Measurements from ENCODE around the gene NUAK1.
"Not testable (repeated sequence)": the region's sequence is repeated elsewhere in the genome, so short reads cannot be mapped to it uniquely, and the experiment has no call there.

Gene NUAK1

GRCh38 chr12:106020736-106021135 lies 118.0 kb downstream of the NUAK1 start:
- FAIRE-seq (no peak), DNase-seq (ENCODE audit: insufficient read length, low spot score) (no peak)
- TF ChIP-seq CTCF (IDR thresholded peaks at IDR 0.05; ENCODE audit: insufficient read depth, missing control alignments) = no peak

GRCh38 chr12:106019144-106019543 lies 119.6 kb downstream of the NUAK1 start:
- no peak for TF ChIP-seq CTCF (IDR thresholded peaks at IDR 0.05; ENCODE audit: insufficient read depth, missing control alignments)
- DNase-seq (ENCODE audit: insufficient read length, low spot score) (no peak), FAIRE-seq (no peak)

- no peak for DNase-seq (ENCODE audit: insufficient read length, low spot score)
- no peak for TF ChIP-seq CTCF (IDR thresholded peaks at IDR 0.05; ENCODE audit: insufficient read depth, missing control alignments)
- no peak for FAIRE-seq
Observed at GRCh38 chr12:106018286-106018685, 120.5 kb downstream of the NUAK1 start.

GRCh38 chr12:106016601-106017278 lies 122.0 kb downstream of the NUAK1 start:
- not testable (repeated sequence) for FAIRE-seq

GRCh38 chr12:106015646-106016045 lies 123.1 kb downstream of the NUAK1 start:
- no peak for DNase-seq (ENCODE audit: insufficient read length, low spot score)
- FAIRE-seq = no peak

More at GRCh38 chr12:106016601-106017278, 122.0 kb downstream of the NUAK1 start:
- not testable (repeated sequence) for DNase-seq (ENCODE audit: insufficient read length, low spot score)

GRCh38 chr12:106013941-106014340 lies 124.8 kb downstream of the NUAK1 start:
- DNase-seq (ENCODE audit: insufficient read length, low spot score) (no peak), FAIRE-seq (no peak)
- no peak for TF ChIP-seq CTCF (IDR thresholded peaks at IDR 0.05; ENCODE audit: insufficient read depth, missing control alignments)

More at GRCh38 chr12:106015646-106016045, 123.1 kb downstream of the NUAK1 start:
- no peak for TF ChIP-seq CTCF (IDR thresholded peaks at IDR 0.05; ENCODE audit: insufficient read depth, missing control alignments)
